Mammary microvascular endothelial cell (primary cell): ENCODE data around the gene KRTAP5-8. TPM values are rescaled to one million over a fixed set of nuclear protein-coding genes. Genes with fewer than 3 reads are reported as not detected.

Experiments
- total RNA-seq: library from RNA; depleted of rRNA; stranded (reverse); fragments of >200 nt; gene quantifications from 2 replicates; pipeline ENCODE4 v1.2.3, GENCODE V29; 2015

Gene KRTAP5-8, protein sequence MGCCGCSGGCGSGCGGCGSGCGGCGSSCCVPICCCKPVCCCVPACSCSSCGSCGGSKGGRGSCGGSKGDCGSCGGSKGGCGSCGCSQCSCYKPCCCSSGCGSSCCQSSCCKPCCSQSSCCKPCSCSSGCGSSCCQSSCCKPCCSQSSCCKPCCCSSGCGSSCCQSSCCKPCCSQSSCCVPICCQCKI
- total RNA-seq: not detected in 2 replicates

DNA sequence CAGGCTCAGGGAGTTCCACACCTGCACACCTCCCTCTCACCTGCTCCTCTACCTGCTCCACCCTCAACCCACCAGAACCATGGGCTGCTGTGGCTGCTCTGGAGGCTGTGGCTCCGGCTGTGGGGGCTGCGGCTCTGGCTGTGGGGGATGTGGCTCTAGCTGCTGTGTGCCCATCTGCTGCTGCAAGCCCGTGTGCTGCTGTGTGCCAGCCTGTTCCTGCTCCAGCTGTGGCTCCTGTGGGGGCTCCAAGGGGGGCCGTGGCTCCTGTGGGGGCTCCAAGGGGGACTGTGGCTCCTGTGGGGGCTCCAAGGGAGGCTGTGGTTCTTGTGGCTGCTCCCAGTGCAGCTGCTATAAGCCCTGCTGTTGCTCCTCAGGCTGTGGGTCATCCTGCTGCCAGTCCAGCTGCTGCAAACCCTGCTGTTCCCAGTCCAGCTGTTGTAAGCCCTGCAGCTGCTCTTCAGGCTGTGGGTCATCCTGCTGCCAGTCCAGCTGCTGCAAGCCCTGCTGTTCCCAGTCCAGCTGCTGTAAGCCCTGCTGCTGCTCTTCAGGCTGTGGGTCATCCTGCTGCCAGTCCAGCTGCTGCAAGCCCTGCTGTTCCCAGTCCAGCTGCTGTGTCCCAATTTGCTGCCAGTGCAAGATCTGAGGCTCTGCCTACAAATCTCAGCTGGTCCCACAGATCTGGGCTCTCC is at the start of gene KRTAP5-8:
TSS of gene KRTAP5-8 (plus strand) at position 49 of the 689 bp plus-strand sequence. CDS start at position 80, 31 bp downstream.

GRCh38 chr11:71526796-71527575 is 10.8 kb upstream of the KRTAP5-8 start, which contains the start of gene KRTAP5-7:
Gene KRTAP5-7, plus strand, starts transcription at chr11:71527267. Its CDS starts 34 bp downstream, at chr11:71527301.

DNA sequence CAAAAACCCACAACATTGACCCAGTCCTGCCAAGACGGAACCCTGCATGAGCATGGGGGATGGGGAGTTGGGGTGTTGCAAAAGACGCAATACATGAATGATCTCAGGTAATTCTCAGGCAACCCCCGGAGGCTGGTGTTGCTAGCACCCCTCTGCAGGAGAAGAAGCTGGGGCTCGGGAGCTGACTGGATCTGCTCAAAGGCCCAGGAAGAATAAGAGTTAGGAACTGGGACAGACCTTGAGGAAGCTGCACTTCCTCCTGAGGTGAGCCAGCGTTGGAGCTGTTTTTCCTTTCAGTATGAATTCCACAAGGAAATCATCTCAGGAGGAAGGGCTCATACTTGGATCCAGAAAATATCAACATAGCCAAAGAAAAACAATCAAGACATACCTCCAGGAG is 10.3 kb downstream of the KRTAP5-8 start, which contains the start of gene KRTAP5-9:
TSS of gene KRTAP5-9 (plus strand) at position 301 of the 400 bp plus-strand sequence. CDS start 238 bp downstream, outside the sequence.

DNA sequence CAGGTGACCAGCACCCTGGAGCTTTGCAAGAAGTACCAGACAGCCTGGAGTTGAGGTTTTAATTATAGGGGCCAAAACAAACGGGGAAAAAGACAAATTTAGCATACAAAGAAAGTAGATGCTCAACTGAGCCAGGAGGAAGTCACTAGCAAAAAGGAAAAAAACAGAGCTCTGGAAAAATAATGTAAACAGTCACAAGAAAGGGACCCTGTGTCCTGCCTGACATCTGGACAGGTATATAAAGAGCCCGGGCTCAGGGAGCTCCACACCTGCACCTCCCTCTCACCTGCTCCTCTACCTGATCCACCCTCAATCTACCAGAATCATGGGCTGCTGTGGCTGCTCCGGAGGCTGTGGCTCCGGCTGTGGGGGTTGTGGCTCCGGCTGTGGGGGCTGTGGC is 27.4 kb downstream of the KRTAP5-8 start, which contains the start of gene KRTAP5-10:
TSS of gene KRTAP5-10 (plus strand) at position 301 of the 400 bp plus-strand sequence. CDS start at position 326, 25 bp downstream.

GRCh38 chr11:71582309-71582895 is 44.6 kb downstream of the KRTAP5-8 start, which contains the start of gene KRTAP5-11:
Gene KRTAP5-11, minus strand, starts transcription at chr11:71582875. Its CDS starts 38 bp downstream, at chr11:71582837.

Other genes with a start within 250 kb of the KRTAP5-8 start
- 54.8 and 61.7 TPM in 2 replicates for gene DHCR7, start 89.6 kb upstream of the KRTAP5-8 start, total RNA-seq
- 65.7 and 70.7 TPM in 2 replicates for gene NADSYN1, start 84.8 kb upstream of the KRTAP5-8 start, total RNA-seq
- not detected in 2 replicates for gene KRTAP5-7, start 10.8 kb upstream of the KRTAP5-8 start, total RNA-seq
- gene KRTAP5-9, start 10.4 kb downstream of the KRTAP5-8 start, total RNA-seq: 0.20 TPM in 1 of 2 replicates, not detected in the other
- not detected in 2 replicates for gene KRTAP5-10, start 27.5 kb downstream of the KRTAP5-8 start, total RNA-seq
- gene KRTAP5-11, start 44.9 kb downstream of the KRTAP5-8 start, total RNA-seq: not detected in 2 replicates